ENCODE results near the gene POTEF.
"Not testable (repeated sequence)": the region's sequence is repeated elsewhere in the genome, so short reads cannot be mapped to it uniquely, and the experiment has no call there.

Gene POTEF

GRCh38 chr2:130102597-130103363, 26.2 kb downstream of the POTEF start:
- DNase-seq: not testable (repeated sequence)

- DNase-seq: not testable (repeated sequence)
Measured at GRCh38 chr2:130062645-130063044, 66.4 kb downstream of the POTEF start.

GRCh38 chr2:130059982-130060381, 69.0 kb downstream of the POTEF start:
- DNase-seq: not testable (repeated sequence)

GRCh38 chr2:130056336-130056735, 72.7 kb downstream of the POTEF start:
- not testable (repeated sequence) for DNase-seq

- not testable (repeated sequence) for DNase-seq
Measured at GRCh38 chr2:130053217-130053911, 75.7 kb downstream of the POTEF start.

- not testable (repeated sequence) for DNase-seq
Measured at GRCh38 chr2:130052376-130052775, 76.6 kb downstream of the POTEF start.

GRCh38 chr2:130048422-130048821, 80.6 kb downstream of the POTEF start:
- DNase-seq: not testable (repeated sequence)

GRCh38 chr2:130038265-130038603, 90.8 kb downstream of the POTEF start:
- not testable (repeated sequence) for DNase-seq

- DNase-seq: not testable (repeated sequence)
Measured at GRCh38 chr2:130025931-130026330, 103.1 kb downstream of the POTEF start.

Measured in activated CD4-positive, alpha-beta T cell treated with anti-CD3 and anti-CD28 coated beads, Interleukin-2, amount 50 U/mL, for 1 hour (primary cell).